H1 (cell line): ENCODE data around the gene PALM3.

Experiments
- ASH2L ChIP-seq: fragments of 200-600, 300-600 bp; sonication (generic); IDR thresholded peaks from one replicate; pipeline ENCODE4 v1.7.1; 2017; ENCODE audit warnings: low read length
- BACH1 ChIP-seq: IDR thresholded peaks from 2 replicates; pipeline ENCODE4 v1.6.1; 2012; ENCODE audit warnings: low read length, improper control_type of control experiment
- CEBPB ChIP-seq: IDR thresholded peaks from 2 replicates; pipeline ENCODE4 v1.6.1; 2012; ENCODE audit warnings: low read depth, low read length
- GTF2F1 ChIP-seq: IDR thresholded peaks from 2 replicates; pipeline ENCODE4 v1.6.1; 2012; ENCODE audit warnings: low read depth, low read length, improper control_type of control experiment, borderline replicate concordance
- POLR2A ChIP-seq, 2 experiments: IDR thresholded peaks; 1 replicate in 1 of 2; 2 replicates in 1 of 2; pipeline ENCODE4 v1.6.1; 2011; ENCODE audit warnings: low read depth in 2 of 2, low read length in 2 of 2, mild to moderate bottlenecking in 2 of 2; ENCODE audit errors: control extremely low read depth in 1 of 2
- RAD21 ChIP-seq, 2 experiments: IDR thresholded peaks in 1 of 2; conservative IDR thresholded peaks in 1 of 2; 2 replicates each; pipeline ENCODE4 v1.6.1; 2011; ENCODE audit warnings: low read depth in 2 of 2, low read length in 2 of 2, improper control_type of control experiment in 1 of 2, inconsistent platforms in 1 of 2, mild to moderate bottlenecking in 1 of 2, moderate library complexity in 1 of 2
- TF ChIP-seq, protein P1 (sequence below): IDR thresholded peaks from 2 replicates; pipeline ENCODE4 v1.6.1; 2011; ENCODE audit warnings: low read length, improper control_type of control experiment

DNA sequence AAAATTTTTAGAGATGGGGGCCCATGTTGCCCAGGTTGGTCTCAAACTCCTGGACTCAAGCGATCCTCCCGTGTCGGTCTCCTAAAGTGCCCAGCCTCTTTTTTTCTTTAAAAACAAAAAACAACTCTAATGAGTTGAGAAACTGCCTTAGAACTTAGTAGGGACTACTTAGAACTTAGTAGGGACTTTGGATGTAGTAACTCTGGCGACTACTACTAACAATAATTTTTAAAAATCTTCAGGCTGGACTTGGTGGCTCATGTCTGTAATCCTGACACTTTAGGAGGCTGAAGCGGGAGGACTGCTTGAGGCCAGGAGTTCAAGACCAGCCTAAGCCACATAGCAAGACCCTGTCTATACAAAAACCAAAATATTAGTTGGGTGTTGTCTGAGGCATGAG lies 24.2 kb upstream of the PALM3 start:
- no peak for TF ChIP-seq BACH1
- TF ChIP-seq GTF2F1, result no peak
- TF ChIP-seq POLR2A (IDR thresholded peaks at IDR 0.05; ENCODE audit: control extremely low read depth in 1 of 2, low read depth in 2 of 2, low read length in 2 of 2), result no peak
- TF ChIP-seq ASH2L, result no peak
- no peak for TF ChIP-seq CEBPB
- TF ChIP-seq, protein P1, sequence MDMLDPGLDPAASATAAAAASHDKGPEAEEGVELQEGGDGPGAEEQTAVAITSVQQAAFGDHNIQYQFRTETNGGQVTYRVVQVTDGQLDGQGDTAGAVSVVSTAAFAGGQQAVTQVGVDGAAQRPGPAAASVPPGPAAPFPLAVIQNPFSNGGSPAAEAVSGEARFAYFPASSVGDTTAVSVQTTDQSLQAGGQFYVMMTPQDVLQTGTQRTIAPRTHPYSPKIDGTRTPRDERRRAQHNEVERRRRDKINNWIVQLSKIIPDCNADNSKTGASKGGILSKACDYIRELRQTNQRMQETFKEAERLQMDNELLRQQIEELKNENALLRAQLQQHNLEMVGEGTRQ, result no peak
- TF ChIP-seq RAD21 (IDR thresholded peaks at IDR 0.05 in 1 of 2, conservative IDR thresholded peaks at IDR 0.05 in 1 of 2; ENCODE audit: low read depth in 2 of 2, low read length in 2 of 2), result no peak
